Chondrocyte (in vitro differentiated cells): ENCODE measurements around the gene UBL5. TPM values are rescaled to one million over a fixed set of nuclear protein-coding genes. Genes with fewer than 3 reads are reported as not detected.

Experiments used
- DNase-seq: peaks from one replicate; pipeline ENCODE4 v3.0.0; 2021; ENCODE audit warnings: mixed read lengths, low spot score
- H3K27ac Mint-ChIP-seq: one replicate; pipeline ENCODE4 v1.8.0; 2021; ENCODE audit warnings: mild to moderate bottlenecking, moderate library complexity, mixed read lengths; ENCODE audit not compliant: unreplicated experiment
- H3K27me3 Mint-ChIP-seq: 2 replicates; pipeline ENCODE4 v1.8.0; 2021; ENCODE audit warnings: low read depth, mixed read lengths
- H3K36me3 Mint-ChIP-seq: 2 replicates; pipeline ENCODE4 v1.8.0; 2021; ENCODE audit warnings: low read depth, mixed read lengths
- H3K4me1 Mint-ChIP-seq: 2 replicates; pipeline ENCODE4 v1.8.0; 2021; ENCODE audit warnings: low read depth, mild to moderate bottlenecking, mixed read lengths
- H3K4me3 Mint-ChIP-seq: one replicate; pipeline ENCODE4 v1.8.0; 2021; ENCODE audit warnings: mild to moderate bottlenecking, moderate library complexity, mixed read lengths; ENCODE audit not compliant: unreplicated experiment
- H3K9me3 Mint-ChIP-seq: 2 replicates; pipeline ENCODE4 v1.8.0; 2021; ENCODE audit warnings: low read depth, mixed read lengths
- total RNA-seq: library from RNA; stranded (reverse); gene quantifications from 3 replicates; pipeline ENCODE4 v1.2.1, GENCODE V29; 2021
- TF ChIP-seq, protein P1 (sequence below): fragments of 200-600 bp; sonication (generic); IDR thresholded peaks from 2 replicates; pipeline ENCODE4 v1.5.0; 2021; ENCODE audit warnings: antibody characterized with exemption, mild to moderate bottlenecking, moderate library complexity

UBL5 gene
- total RNA-seq, 1 donor from 2014 or later, result 265 TPM

DNA sequence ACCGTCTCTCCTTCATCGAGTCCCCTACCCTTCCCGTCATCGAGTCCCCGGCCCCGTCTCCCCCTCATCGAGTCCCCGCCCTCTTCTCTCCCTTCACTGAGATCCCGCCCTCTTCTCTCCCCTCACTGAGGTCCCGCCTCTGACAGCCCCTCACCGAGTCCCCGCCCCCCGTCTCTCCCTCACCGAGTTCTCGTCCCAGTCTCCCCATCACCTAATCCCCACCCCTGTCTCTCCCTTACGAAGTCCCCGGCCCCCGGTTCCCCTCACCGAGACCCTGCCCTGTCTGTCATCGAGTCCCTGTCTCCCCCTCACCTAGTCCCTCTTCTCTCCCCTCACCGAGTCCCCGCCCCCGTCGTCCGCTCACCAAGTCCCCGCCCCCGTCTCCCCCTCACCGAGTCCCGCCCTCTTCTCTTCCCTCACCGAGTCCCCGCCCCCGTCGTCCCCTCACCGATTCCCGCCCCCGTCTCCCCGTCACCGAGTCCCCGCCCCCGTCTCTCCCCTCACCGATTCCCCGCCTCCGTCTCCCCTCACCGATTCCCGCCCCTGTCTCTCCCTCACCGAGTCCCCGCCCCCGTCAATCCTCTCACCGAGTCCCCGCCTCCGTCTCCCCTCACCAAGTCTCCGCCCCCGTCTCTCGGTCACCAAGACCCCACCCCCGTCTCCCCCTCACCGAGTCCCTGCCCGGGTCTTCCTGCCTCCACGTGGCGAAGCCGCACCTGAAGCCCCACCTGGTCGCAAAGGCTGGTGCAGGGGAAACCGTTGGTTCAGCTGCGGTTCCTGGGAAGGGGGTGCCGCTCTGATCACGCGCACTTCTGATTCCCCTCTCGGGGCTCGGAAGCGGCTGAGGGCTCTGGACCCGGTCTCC lies 35.3 kb upstream of the UBL5 start:
- TF ChIP-seq, protein P1, sequence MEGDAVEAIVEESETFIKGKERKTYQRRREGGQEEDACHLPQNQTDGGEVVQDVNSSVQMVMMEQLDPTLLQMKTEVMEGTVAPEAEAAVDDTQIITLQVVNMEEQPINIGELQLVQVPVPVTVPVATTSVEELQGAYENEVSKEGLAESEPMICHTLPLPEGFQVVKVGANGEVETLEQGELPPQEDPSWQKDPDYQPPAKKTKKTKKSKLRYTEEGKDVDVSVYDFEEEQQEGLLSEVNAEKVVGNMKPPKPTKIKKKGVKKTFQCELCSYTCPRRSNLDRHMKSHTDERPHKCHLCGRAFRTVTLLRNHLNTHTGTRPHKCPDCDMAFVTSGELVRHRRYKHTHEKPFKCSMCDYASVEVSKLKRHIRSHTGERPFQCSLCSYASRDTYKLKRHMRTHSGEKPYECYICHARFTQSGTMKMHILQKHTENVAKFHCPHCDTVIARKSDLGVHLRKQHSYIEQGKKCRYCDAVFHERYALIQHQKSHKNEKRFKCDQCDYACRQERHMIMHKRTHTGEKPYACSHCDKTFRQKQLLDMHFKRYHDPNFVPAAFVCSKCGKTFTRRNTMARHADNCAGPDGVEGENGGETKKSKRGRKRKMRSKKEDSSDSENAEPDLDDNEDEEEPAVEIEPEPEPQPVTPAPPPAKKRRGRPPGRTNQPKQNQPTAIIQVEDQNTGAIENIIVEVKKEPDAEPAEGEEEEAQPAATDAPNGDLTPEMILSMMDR, result no peak
- DNase-seq, result peak; percentile 97
- Mint-ChIP-seq H3K9me3 (no peaks in the 10 kb centered on the region), H3K4me3 (peak overlapping the region; percentile 90), H3K27me3 (no peaks in the 10 kb centered on the region), H3K4me1 (peaks cover 27% of the 10 kb centered on the region), H3K27ac (peak overlapping the region; percentile 98), H3K36me3 (no peaks in the 10 kb centered on the region)

DNA sequence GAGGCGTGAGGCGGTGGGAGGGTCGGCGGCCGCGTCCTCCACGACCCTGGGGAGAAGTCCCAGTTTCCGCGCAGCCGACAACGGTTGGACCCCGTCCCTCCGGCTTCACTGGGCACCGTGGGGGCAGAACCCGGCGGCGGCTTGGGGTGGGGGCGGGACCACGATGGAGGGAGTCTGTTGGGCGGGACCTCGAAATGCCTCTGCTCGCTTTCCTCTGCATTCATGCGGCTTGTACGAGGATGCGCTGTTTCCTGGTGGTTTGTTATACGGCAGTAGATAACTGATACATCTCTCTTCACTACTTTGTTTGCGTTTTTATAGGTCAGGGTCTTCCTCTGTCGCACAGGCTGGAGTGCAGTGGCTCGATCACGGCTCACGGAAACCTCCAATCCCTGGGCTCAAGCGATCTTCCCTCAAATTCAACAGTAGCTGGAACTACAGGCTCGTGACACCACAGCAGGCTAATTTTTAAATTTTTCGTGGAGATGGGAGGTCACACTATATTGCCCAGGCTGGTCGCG lies 34.6 kb upstream of the UBL5 start:
- Mint-ChIP-seq H3K4me3 (peak overlapping the region; percentile 90), H3K27ac (peak overlapping the region; percentile 79), H3K27me3 (no peaks in the 10 kb centered on the region), H3K36me3 (no peaks in the 10 kb centered on the region), H3K4me1 (peaks cover 27% of the 10 kb centered on the region), H3K9me3 (no peaks in the 10 kb centered on the region)
- no peak for DNase-seq
- TF ChIP-seq, protein P1, result no peak

DNA sequence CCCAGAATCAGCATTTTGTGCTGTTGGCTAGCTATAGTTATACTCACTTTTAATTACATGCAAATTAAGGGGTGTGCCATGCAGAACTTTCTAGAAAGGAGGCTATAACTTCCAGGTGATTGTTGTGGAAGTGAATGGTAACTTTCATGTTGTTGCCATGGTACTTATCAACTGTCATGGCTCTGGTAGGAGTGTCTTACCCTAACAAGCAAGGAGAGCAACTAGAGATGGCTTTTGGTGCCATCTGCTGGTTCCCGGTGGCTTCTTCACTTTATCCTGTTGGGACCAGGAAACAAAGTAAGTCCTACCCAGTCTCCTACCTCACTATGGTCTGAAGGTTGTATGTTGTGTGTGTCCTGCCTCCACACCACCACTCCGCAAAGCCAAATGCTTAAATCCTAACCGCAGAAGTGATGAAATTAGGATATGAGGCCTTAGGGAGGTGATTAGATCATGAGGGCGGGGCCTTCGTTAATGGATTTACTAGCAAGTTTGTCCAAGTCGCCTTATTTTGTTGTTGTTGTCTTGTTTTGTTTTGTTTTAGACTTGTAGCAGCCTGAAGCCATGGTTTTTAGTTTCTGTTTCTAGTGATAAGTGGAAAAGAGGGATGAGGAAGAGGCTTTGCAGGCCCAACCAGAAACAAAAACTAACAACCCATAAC lies 31.5 kb upstream of the UBL5 start:
- Mint-ChIP-seq H3K4me3 (no peak overlapping the region), H3K4me1 (peaks cover 19% of the 10 kb centered on the region), H3K9me3 (no peaks in the 10 kb centered on the region), H3K27me3 (no peaks in the 10 kb centered on the region), H3K27ac (peak overlapping the region; percentile 57), H3K36me3 (no peaks in the 10 kb centered on the region)
- DNase-seq, result no peak
- TF ChIP-seq, protein P1, result peak; percentile 89

DNA sequence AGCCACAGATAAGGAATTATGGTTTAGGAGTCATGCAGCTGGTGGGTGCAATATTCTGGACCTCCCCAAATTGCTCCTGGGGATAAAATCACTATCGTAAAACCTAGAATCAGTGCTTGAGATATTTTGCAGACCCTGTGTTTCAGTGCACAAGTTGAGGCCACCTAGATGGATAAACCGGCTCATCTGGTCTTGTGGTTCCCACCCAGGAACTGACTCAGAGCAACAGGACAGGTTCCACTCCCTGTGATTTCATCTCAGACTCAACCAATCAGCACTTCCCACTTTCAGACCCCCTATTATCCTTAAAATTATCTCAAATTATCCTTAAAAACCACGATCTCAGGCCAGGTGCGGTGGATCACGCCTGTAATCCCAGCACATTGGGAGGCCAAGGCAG lies 29.8 kb upstream of the UBL5 start:
- Mint-ChIP-seq H3K4me1 (peaks cover 16% of the 10 kb centered on the region), H3K9me3 (no peaks in the 10 kb centered on the region), H3K4me3 (no peak overlapping the region), H3K36me3 (no peaks in the 10 kb centered on the region), H3K27ac (peak overlapping the region; percentile 65), H3K27me3 (no peaks in the 10 kb centered on the region)
- no peak for DNase-seq
- TF ChIP-seq, protein P1, result no peak

DNA sequence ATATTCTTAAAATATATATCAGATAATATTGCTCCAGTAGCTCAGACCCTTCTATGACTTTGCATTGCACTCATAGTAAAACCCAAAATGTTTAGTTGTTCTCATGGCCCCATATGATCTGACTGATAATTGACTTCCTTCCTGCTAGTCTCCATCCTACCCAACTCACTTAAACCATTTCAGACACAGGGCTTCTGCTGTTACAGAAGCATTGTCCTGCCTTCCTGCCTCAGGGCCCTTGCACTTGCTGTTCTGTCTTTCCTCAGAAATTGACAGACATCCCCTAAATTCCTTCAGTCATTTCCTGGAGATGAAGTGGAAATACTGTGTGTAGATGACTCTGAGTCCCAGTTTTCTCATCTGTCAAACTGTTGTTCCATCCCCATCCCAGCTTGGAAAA lies 28.6 kb upstream of the UBL5 start:
- TF ChIP-seq, protein P1, result no peak
- no peaks in the 10 kb centered on the region for H3K27me3 Mint-ChIP-seq
- H3K4me3 Mint-ChIP-seq, result no peak overlapping the region
- H3K27ac Mint-ChIP-seq, result no peak overlapping the region
- H3K9me3 Mint-ChIP-seq, result no peaks in the 10 kb centered on the region
- peaks cover 3% of the 10 kb centered on the region for H3K36me3 Mint-ChIP-seq
- no peak for DNase-seq
- peaks cover 7% of the 10 kb centered on the region for H3K4me1 Mint-ChIP-seq
